Thyroid gland (tissue), 4 donors: Measurements from ENCODE around the gene FAM53A. TPM values are rescaled to one million over a fixed set of nuclear protein-coding genes. Genes with fewer than 3 reads are reported as not detected.

ENCODE experiments used
- DNase-seq, 2 donors: peaks; one replicate each; pipeline ENCODE4 v3.0.0-alpha.2; 2019
- H3K27ac ChIP-seq, 3 donors: fragments of 200-600 bp; sonication (generic); 1 replicate in 2 of 3; 2 replicates in 1 of 3; pipeline ENCODE4 v1.5.1; 2016 to 2019; ENCODE audit warnings: mild to moderate bottlenecking in 1 of 3, moderate library complexity in 1 of 3
- H3K27me3 ChIP-seq: fragments of 200-600 bp; sonication (generic); one replicate; pipeline ENCODE4 v1.5.1; 2019
- H3K36me3 ChIP-seq, 2 donors: fragments of 200-600 bp; sonication (generic); one replicate each; pipeline ENCODE4 v1.5.1; 2016 to 2019
- H3K4me1 ChIP-seq, 2 donors: fragments of 200-600 bp; sonication (generic); one replicate each; pipeline ENCODE4 v1.5.1; 2017 to 2019
- H3K4me3 ChIP-seq, 3 donors: fragments of 200-600 bp; sonication (generic); replicated peaks in 1 of 3; 1 replicate in 2 of 3; 2 replicates in 1 of 3; pipeline ENCODE4 v1.5.1; 2016; ENCODE audit warnings: mild to moderate bottlenecking in 1 of 3
- H3K9me3 ChIP-seq: fragments of 200-600 bp; sonication (generic); one replicate; pipeline ENCODE4 v1.5.1; 2017
- POLR2A ChIP-seq, 2 donors: fragments of 450-650 bp; IDR thresholded peaks; one replicate each; pipeline ENCODE4 v1.6.1; 2017; ENCODE audit warnings: antibody characterized with exemption in 2 of 2, mild to moderate bottlenecking in 2 of 2, moderate library complexity in 1 of 2
- WGBS, 2 donors: methylation state at CpG; one replicate each; pipeline ENCODE4 v1.1.5; 2017; 5-methylcytosine and 5-hydroxymethylcytosine counted together
- intact Hi-C: fragments of 100-400 bp; cut with DNase I; formaldehyde crosslinking; loops from one replicate; pipeline ENCODE4 v1.15.1; 2023
- total RNA-seq, 4 donors: library from RNA; depleted of rRNA; stranded (reverse); fragments of >200 nt; gene quantifications; one replicate each; pipeline ENCODE4 v1.2.3, GENCODE V29; 2016
- TF ChIP-seq, protein P1 (sequence below), 6 experiments: fragments of 200-600 bp in 3 of 6; fragments of 450-650 bp in 3 of 6; sonication (generic) in 3 of 6; IDR thresholded peaks; one replicate each; pipeline ENCODE4 v1.5.1; 2016 to 2019; ENCODE audit warnings: antibody characterized with exemption in 6 of 6, mild to moderate bottlenecking in 2 of 6, inconsistent platforms in 1 of 6, moderate library complexity in 1 of 6

Gene FAM53A
- total RNA-seq, 4 donors from 2014 or later: 17.5 to 34.9 (median 21.7) TPM

DNA sequence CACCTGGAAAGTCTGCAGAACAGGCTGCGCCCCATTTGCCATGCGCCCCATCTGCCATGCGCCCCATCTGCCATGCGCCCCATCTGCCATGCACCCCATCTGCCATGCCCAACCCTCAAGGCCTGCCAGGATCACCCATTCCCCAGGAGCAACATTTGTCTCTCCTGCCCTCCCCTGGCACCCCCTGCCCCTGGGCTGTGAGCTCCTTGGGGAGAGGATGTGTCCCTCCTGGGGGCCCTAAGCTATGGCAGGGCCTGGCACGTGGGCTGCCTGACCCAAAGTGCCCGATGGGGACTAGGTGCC, 82.6 kb downstream of the FAM53A start:
- Histone ChIP-seq H3K27ac (no peak overlapping the region), H3K4me3 (no peak overlapping the region), H3K9me3 (no peaks in the 10 kb centered on the region), H3K27me3 (no peaks in the 10 kb centered on the region), H3K4me1 (no peaks in the 10 kb centered on the region), H3K36me3 (no peaks in the 10 kb centered on the region)
- intact Hi-C loops: no loop called here
- TF ChIP-seq POLR2A (IDR thresholded peaks at IDR 0.05): no peak
- TF ChIP-seq, protein P1, sequence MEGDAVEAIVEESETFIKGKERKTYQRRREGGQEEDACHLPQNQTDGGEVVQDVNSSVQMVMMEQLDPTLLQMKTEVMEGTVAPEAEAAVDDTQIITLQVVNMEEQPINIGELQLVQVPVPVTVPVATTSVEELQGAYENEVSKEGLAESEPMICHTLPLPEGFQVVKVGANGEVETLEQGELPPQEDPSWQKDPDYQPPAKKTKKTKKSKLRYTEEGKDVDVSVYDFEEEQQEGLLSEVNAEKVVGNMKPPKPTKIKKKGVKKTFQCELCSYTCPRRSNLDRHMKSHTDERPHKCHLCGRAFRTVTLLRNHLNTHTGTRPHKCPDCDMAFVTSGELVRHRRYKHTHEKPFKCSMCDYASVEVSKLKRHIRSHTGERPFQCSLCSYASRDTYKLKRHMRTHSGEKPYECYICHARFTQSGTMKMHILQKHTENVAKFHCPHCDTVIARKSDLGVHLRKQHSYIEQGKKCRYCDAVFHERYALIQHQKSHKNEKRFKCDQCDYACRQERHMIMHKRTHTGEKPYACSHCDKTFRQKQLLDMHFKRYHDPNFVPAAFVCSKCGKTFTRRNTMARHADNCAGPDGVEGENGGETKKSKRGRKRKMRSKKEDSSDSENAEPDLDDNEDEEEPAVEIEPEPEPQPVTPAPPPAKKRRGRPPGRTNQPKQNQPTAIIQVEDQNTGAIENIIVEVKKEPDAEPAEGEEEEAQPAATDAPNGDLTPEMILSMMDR (IDR thresholded peaks at IDR 0.05): no peak
- no peak for DNase-seq
- WGBS, 2 donors: 87% methylated on average over 6 of the region's 6 CpGs; no CpG with 5 or more reads in 1 of the 2 donors

DNA sequence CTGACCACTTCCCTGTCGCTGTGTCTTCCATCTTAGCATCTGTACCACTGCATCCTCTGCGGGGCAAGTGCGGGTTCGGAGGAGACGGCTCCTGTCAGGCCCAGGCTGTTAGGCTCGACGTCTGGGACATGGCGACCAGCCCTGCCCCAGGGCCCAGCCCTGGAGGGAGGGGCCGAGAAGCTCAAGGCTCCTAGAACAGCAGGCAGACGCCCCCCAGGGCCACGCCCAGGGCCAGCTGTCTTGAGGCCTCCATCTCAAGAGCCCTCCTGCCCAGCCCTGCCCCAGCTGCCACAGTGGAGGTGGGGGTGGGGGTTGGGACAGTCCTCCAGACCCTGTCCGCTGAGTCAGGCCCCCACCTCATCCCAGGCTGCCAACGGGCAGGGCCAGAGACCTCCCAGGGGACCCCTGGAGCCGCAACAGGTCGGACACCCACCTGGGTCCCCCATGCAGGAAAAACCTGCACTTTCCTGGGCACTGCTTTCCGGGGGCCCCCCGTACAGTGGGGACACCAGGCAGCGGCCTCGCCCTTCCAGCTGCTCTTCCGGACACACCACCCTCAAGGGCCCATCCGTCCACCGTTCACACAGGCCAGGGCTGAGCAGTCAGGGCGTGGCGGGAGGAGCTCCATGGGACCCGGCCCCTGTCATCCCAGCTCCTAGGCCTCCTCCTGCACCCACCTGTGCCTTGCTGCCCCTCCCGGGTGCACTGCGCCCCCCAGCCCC, 83.1 kb downstream of the FAM53A start:
- WGBS, 2 donors: 88 to 95% methylated on average over 6 to 19 of the region's 27 CpGs
- TF ChIP-seq, protein P1 (IDR thresholded peaks at IDR 0.05): no peak
- no peak for TF ChIP-seq POLR2A (IDR thresholded peaks at IDR 0.05)
- no peak overlapping the region for H3K4me3 ChIP-seq
- H3K27ac ChIP-seq: no peak overlapping the region
- H3K36me3 ChIP-seq: no peaks in the 10 kb centered on the region
- H3K9me3 ChIP-seq: no peaks in the 10 kb centered on the region
- no peaks in the 10 kb centered on the region for H3K4me1 ChIP-seq
- DNase-seq: no peak
- intact Hi-C loops: no loop called here
- H3K27me3 ChIP-seq: no peaks in the 10 kb centered on the region

DNA sequence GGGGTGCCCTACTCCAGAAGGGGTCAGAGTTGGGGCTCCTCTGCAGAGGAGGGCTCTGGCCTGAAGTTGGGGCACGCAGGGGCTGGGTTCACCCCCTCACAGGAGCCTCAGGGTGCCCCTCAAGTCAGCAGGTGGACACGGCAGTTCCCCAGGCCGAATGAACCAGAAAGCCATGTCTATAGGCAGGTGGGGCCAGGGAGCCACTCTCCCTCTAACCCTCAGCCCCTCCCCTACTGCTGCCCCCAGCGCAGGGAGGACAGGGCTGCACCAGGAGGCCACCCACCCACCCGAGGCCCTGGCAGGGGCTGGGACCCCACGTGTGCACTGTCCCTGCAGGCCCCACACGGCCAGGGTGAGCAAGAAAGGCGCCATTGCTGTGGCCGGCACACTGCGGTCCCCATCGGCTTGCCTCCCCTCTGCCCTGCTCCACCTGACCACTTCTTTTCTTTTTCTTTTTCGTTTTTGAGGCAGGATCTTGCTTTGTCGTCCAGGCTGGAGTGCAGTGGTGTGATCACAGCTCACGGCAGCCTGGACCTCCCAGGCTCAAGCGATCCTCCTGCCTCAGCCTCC, 83.8 kb downstream of the FAM53A start:
- Histone ChIP-seq H3K9me3 (no peaks in the 10 kb centered on the region), H3K36me3 (no peaks in the 10 kb centered on the region), H3K27me3 (no peaks in the 10 kb centered on the region), H3K4me3 (no peak overlapping the region), H3K27ac (no peak overlapping the region), H3K4me1 (no peaks in the 10 kb centered on the region)
- TF ChIP-seq, protein P1 (IDR thresholded peaks at IDR 0.05): no peak
- TF ChIP-seq POLR2A (IDR thresholded peaks at IDR 0.05): no peak
- 88 to 90% methylated on average over 11 to 13 of the region's 15 CpGs for WGBS, 2 donors
- intact Hi-C loops: no loop called here
- DNase-seq: no peak

DNA sequence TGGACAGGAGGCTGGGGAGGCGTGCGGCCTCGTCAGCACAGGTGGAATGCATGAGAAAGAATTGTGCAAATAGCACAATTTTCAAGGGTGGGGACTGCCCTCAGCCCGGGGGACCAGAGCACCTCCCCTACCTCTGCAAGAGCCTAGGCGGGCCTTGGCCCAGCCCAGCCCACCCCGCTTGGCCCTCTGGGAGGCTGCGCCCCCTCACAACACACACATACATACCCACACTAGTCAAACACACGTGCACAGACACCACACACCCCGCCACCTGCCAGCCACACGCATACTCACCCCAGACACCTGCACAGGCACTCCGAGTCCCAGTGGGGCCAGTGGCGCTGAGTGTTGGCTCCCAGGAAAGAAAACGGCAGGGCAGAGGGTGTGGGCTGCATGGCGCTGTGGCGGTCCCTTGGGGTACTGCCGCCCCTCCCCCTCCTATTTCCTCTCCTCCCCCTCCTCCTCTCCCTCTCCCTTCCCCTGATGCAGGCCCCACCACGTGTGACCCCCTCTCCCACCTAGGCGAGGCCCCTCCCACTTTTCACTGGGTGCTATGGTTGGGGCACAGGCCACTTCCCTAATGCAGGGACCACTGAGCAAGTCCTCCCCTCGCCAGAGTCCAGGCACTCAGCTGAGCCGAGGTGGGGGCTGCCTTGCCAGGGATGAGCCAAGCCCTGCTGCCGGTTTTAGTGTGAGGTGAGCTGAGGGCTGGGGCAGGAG, 84.5 kb downstream of the FAM53A start:
- no peaks in the 10 kb centered on the region for H3K27me3 ChIP-seq
- no peaks in the 10 kb centered on the region for H3K36me3 ChIP-seq
- H3K27ac ChIP-seq: no peak overlapping the region
- WGBS, 2 donors: 69 to 82% methylated on average over 14 to 16 of the region's 21 CpGs
- H3K4me3 ChIP-seq: no peak overlapping the region
- no peak for DNase-seq
- H3K9me3 ChIP-seq: no peaks in the 10 kb centered on the region
- intact Hi-C loops: no loop called here
- no peak for TF ChIP-seq POLR2A (IDR thresholded peaks at IDR 0.05)
- TF ChIP-seq, protein P1 (IDR thresholded peaks at IDR 0.05): no peak
- no peaks in the 10 kb centered on the region for H3K4me1 ChIP-seq

DNA sequence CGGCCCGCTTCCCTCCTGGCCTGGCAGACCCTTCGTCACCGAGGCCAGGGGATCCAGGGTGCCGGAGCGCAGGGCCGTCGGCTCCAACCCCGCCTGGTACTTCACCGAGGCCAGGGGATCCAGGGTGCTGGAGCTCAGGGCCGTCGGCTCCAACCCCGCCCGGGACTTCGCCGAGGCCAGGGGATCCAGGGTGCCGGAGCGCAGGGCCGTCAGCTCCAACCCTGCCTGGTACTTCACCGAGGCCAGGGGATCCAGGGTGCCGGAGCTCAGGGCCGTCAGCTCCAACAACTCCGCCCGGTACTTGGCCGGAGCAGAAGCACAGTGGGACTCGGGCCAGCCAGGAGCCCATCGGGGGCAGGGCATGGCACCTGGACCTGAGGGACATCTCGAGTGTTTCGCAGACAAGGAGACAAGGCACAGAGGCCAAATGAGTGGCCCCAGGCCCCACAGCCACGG, 85.1 kb downstream of the FAM53A start:
- no peaks in the 10 kb centered on the region for H3K27me3 ChIP-seq
- H3K27ac ChIP-seq: no peak overlapping the region
- no peak overlapping the region for H3K4me3 ChIP-seq
- no peaks in the 10 kb centered on the region for H3K36me3 ChIP-seq
- H3K9me3 ChIP-seq: no peaks in the 10 kb centered on the region
- no peaks in the 10 kb centered on the region for H3K4me1 ChIP-seq
- 78 to 85% methylated on average over 16 to 23 of the region's 30 CpGs for WGBS, 2 donors
- TF ChIP-seq POLR2A (IDR thresholded peaks at IDR 0.05): no peak
- TF ChIP-seq, protein P1 (IDR thresholded peaks at IDR 0.05): no peak
- no peak for DNase-seq
- intact Hi-C loops: no loop called here
